Nephron progenitor cell (in vitro differentiated cells): Measurements from ENCODE around the gene CCDC188.
A peak's percentile ranks its signal among the peaks of the same experiment; 100 is the strongest.

Source experiments
- DNase-seq: peaks from one replicate; pipeline ENCODE4 v3.0.0; 2021
- H3K27ac Mint-ChIP-seq: 2 replicates; pipeline ENCODE4 v1.8.0; 2021; ENCODE audit warnings: mild to moderate bottlenecking, moderate library complexity, mixed read lengths
- H3K27me3 Mint-ChIP-seq: 2 replicates; pipeline ENCODE4 v1.8.0; 2021; ENCODE audit warnings: mild to moderate bottlenecking, low read depth, mixed read lengths; ENCODE audit not compliant: poor library complexity
- H3K36me3 Mint-ChIP-seq: 2 replicates; pipeline ENCODE4 v1.8.0; 2021; ENCODE audit warnings: low read depth, mixed read lengths
- H3K4me1 Mint-ChIP-seq: 2 replicates; pipeline ENCODE4 v1.8.0; 2021; ENCODE audit warnings: mixed read lengths
- H3K4me3 Mint-ChIP-seq: 2 replicates; pipeline ENCODE4 v1.8.0; 2021; ENCODE audit warnings: mild to moderate bottlenecking, moderate library complexity, mixed read lengths
- H3K9me3 Mint-ChIP-seq: 2 replicates; pipeline ENCODE4 v1.8.0; 2021; ENCODE audit warnings: mild to moderate bottlenecking, moderate library complexity, mixed read lengths
- TF ChIP-seq, protein P1 (sequence below): fragments of 200-600 bp; sonication (generic); IDR thresholded peaks from 2 replicates; pipeline ENCODE4 v1.5.0; 2021; ENCODE audit warnings: antibody characterized with exemption

CCDC188 gene

GRCh38 chr22:20150381-20151275 is at the start of gene CCDC188:
Gene CCDC188, minus strand, starts transcription at chr22:20151055. Its CDS starts 69 bp downstream, at chr22:20150986.
- DNase-seq, result no peak
- Mint-ChIP-seq H3K4me1 (peaks cover 19% of the 10 kb centered on the region), H3K36me3 (no peaks in the 10 kb centered on the region), H3K9me3 (no peaks in the 10 kb centered on the region), H3K27me3 (peaks cover 8% of the 10 kb centered on the region), H3K4me3 (no peak within 1 kb of the TSS), H3K27ac (no peak within 1 kb of the TSS)
- TF ChIP-seq, protein P1, sequence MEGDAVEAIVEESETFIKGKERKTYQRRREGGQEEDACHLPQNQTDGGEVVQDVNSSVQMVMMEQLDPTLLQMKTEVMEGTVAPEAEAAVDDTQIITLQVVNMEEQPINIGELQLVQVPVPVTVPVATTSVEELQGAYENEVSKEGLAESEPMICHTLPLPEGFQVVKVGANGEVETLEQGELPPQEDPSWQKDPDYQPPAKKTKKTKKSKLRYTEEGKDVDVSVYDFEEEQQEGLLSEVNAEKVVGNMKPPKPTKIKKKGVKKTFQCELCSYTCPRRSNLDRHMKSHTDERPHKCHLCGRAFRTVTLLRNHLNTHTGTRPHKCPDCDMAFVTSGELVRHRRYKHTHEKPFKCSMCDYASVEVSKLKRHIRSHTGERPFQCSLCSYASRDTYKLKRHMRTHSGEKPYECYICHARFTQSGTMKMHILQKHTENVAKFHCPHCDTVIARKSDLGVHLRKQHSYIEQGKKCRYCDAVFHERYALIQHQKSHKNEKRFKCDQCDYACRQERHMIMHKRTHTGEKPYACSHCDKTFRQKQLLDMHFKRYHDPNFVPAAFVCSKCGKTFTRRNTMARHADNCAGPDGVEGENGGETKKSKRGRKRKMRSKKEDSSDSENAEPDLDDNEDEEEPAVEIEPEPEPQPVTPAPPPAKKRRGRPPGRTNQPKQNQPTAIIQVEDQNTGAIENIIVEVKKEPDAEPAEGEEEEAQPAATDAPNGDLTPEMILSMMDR, result no peak

GRCh38 chr22:20199906-20200305 is 49.1 kb upstream of the CCDC188 start:
- H3K27ac Mint-ChIP-seq, result no peak overlapping the region
- peaks cover 28% of the 10 kb centered on the region for H3K4me1 Mint-ChIP-seq
- H3K9me3 Mint-ChIP-seq, result no peaks in the 10 kb centered on the region
- no peak for DNase-seq
- TF ChIP-seq, protein P1, result no peak
- H3K36me3 Mint-ChIP-seq, result no peaks in the 10 kb centered on the region
- peaks cover 30% of the 10 kb centered on the region for H3K27me3 Mint-ChIP-seq
- no peak overlapping the region for H3K4me3 Mint-ChIP-seq

- TF ChIP-seq, protein P1, result no peak
- Mint-ChIP-seq H3K9me3 (no peaks in the 10 kb centered on the region), H3K4me3 (no peak overlapping the region), H3K36me3 (no peaks in the 10 kb centered on the region), H3K27me3 (peaks cover 30% of the 10 kb centered on the region), H3K27ac (no peak overlapping the region), H3K4me1 (peaks cover 23% of the 10 kb centered on the region)
- DNase-seq, result no peak
These were observed 48.6 kb upstream of the CCDC188 start for GRCh38 chr22:20199413-20199842.

DNA sequence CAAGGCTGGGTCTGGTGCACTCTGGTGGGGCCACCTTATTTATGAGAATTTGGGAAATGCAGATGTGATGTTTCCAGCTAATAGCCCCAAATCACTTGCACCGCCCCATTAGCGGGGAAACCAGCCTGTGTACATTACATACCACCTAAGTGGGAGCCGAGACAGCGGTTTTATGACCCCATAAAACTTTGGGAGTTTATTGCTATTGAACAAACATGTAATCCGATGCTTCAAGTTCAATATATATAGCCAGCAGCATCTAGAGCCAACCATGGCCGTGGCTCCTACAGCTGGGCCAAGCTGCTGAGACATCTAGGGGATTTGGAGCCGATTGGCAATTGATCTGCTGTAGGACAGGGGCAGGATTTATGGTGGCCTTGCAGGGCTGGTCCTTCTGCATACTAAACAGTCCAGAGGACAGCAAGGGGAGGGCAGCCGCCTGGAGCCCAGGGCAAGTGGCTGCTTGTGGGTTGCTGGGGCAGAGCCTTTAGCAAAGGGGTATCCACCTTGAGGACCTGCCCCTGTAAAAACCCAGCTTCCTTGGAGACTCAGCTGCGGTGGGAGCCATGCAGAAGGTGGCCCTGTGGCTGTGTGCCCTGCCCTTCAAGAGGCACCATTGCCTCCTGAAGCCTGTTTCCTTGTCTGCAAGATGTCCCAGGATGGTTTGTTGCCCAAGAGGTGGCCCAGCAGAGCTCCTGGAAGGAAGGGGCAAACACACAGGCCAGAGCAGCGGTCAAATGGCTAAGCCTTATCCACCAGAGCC is 47.9 kb upstream of the CCDC188 start:
- TF ChIP-seq, protein P1, result no peak
- H3K4me3 Mint-ChIP-seq, result no peak overlapping the region
- H3K9me3 Mint-ChIP-seq, result no peaks in the 10 kb centered on the region
- peaks cover 29% of the 10 kb centered on the region for H3K27me3 Mint-ChIP-seq
- no peaks in the 10 kb centered on the region for H3K36me3 Mint-ChIP-seq
- DNase-seq, result peak; percentile 49
- peaks cover 16% of the 10 kb centered on the region for H3K4me1 Mint-ChIP-seq
- no peak overlapping the region for H3K27ac Mint-ChIP-seq

DNA sequence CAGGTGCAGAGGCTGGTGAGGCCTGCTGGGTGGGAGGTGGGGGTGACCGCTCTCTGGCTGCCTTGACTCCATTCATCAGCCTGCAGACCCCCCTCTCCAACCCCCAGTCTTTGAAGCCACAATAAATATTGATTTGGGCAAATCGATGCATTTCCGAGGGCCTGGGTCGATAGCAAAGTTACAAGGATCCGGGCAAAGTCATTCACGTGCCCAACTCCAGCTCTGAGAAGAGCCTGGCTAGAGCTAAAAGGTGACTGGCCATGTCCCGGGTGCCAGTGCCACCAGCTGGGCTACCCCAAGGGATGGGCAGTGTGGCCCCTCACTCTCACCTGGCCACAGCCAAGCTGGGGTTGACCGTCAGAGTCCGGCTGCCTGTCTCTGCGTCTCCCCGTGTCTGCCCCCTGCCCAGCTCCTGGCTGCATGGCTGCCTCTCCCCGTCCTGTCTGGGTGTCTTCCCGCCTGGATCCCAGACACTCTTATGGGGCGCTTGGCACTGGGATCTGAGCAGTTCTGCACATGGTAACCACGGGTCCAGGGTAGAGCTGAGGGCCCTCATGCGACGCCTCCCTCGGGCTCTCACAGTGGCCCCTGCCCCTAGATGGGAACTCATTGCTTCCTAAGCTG is 46.7 kb upstream of the CCDC188 start:
- Mint-ChIP-seq H3K27me3 (peaks cover 18% of the 10 kb centered on the region), H3K27ac (no peak overlapping the region), H3K36me3 (no peaks in the 10 kb centered on the region), H3K9me3 (no peaks in the 10 kb centered on the region), H3K4me1 (peaks cover 5% of the 10 kb centered on the region), H3K4me3 (no peak overlapping the region)
- DNase-seq, result no peak
- TF ChIP-seq, protein P1, result no peak
